Measurements from ENCODE around the gene HTR4. TPM values are rescaled to one million over a fixed set of nuclear protein-coding genes. Genes with fewer than 3 reads are reported as not detected.
"Not testable (repeated sequence)": the region's sequence is repeated elsewhere in the genome, so short reads cannot be mapped to it uniquely, and the experiment has no call there.

Gene HTR4
- total RNA-seq, 1 donor from 2014 or later = 1.2 TPM

DNA sequence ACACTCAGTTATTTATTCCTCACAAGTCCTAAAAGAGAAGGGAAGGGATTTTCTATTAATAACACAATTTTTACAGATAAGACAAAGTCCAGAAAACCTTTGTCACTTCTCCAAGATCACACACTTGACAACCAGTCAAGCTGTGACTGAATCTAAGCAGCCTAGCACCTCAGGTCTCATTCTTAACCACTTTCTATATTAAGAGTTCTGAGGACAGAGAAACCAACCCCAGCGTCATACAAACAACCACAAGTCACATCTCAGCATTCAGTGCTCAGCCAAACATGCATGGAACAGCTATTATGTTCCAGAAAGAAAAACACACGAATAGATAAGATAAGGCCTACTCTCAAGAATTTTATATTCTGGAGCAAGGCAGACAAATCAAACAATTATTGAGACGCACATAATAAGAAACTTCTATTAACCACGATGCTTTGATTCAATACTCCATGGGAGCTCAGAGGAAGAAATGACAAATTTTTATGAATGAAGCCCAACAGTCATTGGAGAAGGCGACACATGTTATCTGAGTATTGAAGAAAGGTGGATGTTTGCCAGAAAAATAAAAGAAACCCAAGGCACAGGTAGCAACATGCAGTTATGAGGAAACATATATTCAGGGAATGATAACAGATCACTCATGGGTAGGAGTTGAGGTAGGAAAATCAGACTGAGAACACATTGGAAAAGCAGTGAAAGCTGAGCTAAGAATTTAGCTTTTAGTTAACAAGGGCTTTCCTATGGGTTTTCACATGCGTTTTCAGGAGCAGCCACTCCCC, 113.1 kb downstream of the HTR4 start:
- DNase-seq (ENCODE audit: low spot score in 2 of 2) (no peak), FAIRE-seq (no peak)

DNA sequence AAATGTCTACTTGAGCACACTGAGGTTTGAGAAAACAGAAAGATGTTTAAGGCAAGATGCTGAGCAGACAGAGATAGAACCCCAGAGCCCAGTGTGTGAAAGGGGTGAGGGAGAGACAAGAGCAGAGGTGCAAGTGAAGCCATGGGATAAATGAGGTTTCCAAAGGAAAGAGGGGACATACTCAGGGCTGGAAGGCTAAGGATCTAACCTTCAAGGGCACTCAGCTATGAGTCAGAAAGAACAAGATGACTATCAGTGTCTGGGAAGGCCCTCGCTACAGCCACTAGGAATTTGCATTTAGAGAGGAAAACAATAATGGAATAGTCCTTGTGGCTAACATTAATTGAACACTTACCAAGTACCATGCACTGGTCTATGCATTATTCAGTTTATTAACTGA, 113.7 kb downstream of the HTR4 start:
- no peak for FAIRE-seq
- DNase-seq (ENCODE audit: low spot score in 2 of 2) = no peak

DNA sequence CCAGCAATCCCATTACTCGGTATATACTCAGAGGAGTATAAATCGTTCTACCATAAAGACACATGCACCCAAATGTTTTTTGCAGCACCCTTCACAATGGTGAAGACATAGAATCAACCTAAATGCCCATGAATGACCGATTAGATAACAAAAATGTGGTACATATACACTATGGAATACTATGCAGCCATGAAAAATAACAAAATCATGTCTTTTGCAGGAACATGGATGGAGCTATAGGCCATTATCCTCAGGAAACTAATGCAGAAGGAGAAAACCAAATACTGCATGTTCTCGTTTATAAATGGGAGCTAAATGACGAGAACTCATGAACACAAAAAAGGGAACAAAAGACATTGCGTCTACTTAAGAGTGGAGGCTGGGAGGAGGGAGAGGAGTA, 114.5 kb downstream of the HTR4 start:
- DNase-seq (ENCODE audit: low spot score in 2 of 2) (no peak), FAIRE-seq (no peak)

DNA sequence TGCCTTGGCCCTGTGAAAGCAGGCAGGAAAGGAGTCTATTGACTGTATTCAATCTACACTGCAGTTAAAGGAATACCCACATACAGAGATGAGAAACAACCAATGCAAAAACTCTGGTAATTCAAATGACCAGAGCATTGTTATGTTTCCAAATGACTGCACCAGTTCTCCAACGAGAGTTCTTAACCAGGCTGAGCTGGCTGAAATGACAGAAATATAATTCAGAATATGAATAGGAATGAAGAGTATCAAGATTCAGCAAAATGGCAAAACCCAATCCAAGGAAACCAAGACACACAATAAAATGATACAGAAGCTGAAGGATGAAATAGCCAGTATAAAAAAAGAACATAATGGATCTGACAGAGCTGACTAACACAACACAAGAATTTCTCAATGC, 119.1 kb downstream of the HTR4 start:
- no peak for FAIRE-seq
- DNase-seq (ENCODE audit: low spot score in 2 of 2) = no peak

DNA sequence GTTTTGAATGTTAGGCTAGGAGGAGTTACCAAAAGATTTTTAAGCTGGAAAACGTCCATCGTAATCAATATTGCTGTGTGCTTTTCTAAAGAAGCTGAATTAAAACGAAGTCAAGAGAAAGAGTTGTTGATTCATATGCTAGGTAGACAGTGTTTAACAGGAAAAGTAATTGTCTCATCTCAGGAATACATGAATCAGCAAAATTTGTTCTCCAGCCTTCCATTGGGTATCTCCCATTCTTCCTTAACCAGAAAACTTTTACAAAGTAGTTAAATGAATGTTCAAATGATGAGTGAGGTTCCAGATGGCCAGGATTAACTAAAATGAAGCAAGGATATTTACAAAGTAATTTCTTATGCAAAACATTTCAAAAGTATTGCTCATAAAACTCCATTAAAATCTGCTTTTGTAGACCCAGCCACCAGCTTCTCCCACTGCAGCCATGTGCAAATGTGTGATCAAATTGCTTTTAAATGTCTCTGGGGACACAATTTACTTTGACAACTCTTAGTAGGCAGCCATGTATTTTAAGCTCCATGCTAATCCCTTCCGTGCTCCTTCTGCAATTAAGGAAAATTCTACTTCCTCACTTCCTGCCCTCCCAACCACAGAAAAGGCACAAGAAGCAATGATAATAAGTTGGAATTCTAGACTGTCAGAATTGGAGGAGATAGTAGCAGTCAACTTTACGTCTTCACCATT, 121.2 kb downstream of the HTR4 start:
- no peak for FAIRE-seq
- DNase-seq (ENCODE audit: low spot score in 2 of 2) = no peak

DNA sequence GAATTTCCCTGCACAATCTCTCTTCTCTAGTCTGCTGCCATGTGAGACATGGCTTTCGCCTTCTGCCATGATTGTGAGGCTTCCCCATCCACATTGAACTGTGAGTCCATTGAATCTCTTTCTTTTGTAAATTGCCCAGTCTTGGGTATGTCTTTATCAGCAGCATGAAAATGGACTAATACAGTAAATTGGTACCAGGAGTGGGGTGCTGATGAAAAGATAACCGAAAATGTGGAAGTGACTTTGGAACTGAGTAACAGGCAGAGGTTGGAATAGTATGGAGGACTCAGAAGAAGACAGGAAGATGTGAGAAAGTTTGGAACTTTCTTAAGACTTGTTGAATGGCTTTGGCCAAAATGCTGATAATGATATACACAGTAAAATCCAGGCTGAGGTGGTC, 124.9 kb downstream of the HTR4 start:
- DNase-seq (ENCODE audit: low spot score in 2 of 2); FAIRE-seq: not testable (repeated sequence)

DNA sequence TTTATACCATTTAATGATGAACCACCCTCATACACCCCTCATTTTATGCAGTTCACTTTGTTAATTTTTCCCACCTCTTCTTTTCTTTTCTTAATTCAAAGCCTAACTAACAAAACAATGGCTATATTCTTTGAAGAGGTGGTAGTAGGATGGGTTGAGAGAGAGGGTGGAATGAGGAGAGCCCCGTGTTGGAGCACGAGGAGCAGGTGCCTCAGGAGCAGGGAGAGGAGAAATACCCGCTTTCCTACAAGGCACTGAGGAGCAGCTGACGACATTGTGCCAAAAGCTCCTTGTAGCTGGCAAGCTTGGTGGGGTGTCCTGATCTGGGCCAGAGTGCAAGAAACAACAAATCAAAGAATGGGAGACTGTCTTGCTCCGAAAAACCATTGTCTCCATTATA, 129.6 kb downstream of the HTR4 start:
- no peak for FAIRE-seq
- DNase-seq (ENCODE audit: low spot score in 2 of 2) = no peak

DNA sequence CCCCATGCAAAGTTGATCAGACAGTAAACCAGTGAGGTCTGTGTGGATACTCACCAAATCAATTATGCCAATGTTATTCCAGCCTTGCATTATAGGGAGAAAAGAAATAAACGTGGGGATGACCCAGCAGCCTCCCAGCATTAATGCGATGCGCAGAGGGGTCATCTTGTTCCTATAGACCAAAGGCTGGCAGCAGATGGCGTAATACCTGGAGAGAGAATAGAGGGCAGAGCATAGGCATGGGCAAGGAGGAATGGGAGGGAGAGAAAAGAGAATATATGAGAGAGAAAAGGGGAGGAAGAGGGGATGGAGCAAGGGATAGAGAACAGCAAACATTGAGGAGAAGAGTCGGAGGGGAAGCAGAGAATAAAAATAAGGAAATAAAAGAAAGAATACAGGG, 131.2 kb downstream of the HTR4 start:
- DNase-seq (ENCODE audit: low spot score in 2 of 2) = no peak

DNA sequence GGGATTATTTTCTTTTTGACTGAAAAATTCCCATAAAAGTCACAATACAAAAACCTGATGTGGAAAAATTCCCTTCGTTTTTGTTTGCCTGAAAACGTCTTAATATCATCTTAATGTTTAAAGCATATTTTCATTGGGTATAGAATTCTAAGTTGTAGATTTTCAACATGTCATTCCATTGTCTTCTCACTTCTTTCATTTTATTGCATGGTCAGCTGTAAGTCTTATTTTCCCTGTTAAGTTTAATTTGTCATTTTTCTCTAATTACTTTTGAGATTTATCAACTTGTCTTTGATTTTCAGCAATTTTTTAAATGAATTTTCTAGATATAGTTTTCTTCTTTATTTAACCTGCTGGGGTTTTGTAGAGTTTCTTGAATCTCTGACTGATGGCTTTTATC, 138.9 kb downstream of the HTR4 start:
- DNase-seq (ENCODE audit: low spot score in 2 of 2) (no peak), FAIRE-seq (no peak)

More for the DNA sequence above, 131.2 kb downstream of the HTR4 start:
- no peak for FAIRE-seq

DNA sequence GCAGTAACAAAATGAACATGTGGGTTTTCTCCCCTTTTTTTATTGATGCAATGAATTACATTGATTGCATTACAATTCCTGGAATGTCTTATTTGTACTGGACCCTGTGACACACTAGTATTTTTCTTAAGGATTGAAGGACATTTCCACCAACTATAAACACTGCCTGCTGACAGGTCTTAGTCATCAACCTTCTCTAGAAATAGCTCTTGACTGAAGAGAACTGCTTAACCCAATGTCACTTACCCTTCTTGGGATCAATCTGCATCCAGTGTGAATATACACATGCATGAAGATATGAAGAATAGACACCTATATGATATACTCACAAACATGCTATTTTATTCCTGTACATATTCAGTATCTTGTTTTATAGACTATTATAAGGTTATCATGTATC, 140.0 kb downstream of the HTR4 start:
- FAIRE-seq = no peak
- DNase-seq (ENCODE audit: low spot score in 2 of 2) = no peak

DNA sequence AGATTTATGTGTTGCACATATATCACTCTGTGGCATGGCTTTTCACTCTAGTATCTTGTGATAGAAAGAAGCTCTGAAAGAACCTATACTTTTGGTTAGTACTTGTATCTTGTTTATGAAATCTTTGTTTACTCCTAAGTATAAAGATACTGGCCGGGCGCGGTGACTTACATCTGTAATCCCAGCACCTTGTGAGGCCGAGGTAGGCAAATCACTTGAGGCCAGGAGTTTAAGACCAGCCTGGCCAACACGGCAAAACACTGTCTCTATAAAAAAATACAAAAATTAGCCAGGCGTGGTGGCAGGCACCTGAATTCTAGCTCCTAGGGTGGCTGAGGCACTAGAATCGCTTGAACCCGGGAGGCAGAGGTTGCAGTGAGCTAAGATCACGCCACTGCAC, 141.8 kb downstream of the HTR4 start:
- FAIRE-seq (no peak), DNase-seq (ENCODE audit: low spot score in 2 of 2) (no peak)

DNA sequence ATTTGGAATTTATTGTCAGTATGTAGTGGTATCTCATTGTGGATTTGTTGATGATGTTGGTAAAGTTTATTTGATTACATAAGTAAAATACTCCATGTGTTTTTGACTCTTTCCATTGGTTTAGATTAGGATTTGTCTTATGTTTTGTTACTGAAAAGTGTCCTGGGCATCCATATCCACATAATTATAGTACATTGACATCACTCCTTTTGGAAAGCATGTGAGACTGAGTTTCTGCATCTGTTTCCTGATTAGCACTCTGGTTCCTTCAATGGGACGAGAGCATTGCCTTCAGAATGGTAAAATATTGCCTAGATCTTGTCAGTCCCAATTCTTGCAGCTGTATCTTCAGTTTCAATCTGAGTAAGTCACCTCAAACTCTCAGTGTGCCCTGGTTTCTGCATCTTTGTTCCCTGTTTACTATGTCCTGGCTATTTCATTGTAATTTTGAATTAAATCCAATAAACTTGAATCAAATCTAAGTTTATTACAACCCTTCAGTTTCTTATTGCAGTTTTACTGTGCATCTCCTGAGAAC, 142.4 kb downstream of the HTR4 start:
- DNase-seq (ENCODE audit: low spot score in 2 of 2) (no peak), FAIRE-seq (no peak)

DNA sequence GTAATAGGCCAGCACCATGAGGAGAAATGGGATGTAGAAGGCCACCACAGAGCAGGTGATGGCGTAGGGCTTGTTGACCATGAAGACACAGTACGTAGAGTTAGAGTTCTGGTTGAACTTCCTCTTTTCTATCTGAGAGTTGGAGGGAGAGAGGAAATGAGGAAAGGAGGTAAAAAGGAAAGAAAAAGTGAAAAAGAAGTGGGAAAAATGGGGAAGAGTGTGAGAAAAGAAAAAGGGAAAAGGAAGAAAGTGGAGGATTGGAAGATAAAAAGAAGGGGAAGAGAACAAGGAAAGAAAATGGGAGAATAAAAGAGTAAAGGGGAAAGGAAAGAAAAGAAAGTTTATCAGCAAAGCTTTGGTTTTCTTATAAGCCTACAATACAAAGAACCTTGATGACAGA, 144.4 kb downstream of the HTR4 start:
- DNase-seq (ENCODE audit: low spot score in 2 of 2) = no peak
- no peak for FAIRE-seq

DNA sequence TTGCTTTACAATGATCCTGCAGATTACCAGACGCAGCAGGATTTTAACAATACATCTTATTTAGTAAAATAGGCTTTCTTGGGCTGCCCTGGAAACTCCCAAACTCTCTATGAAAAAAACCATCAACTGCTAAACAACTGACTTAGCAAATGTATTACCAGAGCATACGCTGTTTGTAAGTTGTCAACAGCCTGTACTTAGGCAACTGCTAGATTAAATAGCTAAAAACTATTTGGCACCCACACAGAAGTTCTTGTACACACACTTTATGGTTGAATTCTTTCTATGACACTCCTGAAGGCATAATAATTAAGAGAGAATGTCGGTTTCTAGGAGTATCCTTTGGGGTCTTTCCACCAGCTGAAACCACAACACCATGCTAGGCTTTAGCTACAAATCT, 146.7 kb downstream of the HTR4 start:
- DNase-seq (ENCODE audit: low spot score in 2 of 2) (no peak), FAIRE-seq (no peak)

DNA sequence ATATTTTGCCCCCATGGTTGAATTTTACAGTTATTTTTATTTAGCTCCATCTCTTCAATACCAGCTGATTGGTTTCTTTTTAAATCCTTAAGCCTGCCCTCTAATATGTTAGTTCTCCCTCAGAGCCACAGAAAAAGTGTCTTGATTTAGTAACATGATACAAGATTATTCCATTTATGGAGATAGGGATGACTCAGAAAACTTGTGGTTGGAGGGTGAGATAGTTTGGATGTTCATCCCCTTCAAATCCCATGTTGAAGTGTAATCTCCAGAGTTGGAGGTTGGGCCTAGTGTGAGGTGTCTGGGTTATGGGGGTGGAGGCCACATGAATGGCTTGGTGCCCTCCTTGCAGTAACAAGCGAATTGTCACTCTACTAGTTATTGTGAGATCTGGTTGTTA, 154.9 kb downstream of the HTR4 start:
- no peak for FAIRE-seq
- no peak for DNase-seq (ENCODE audit: low spot score in 2 of 2)

DNA sequence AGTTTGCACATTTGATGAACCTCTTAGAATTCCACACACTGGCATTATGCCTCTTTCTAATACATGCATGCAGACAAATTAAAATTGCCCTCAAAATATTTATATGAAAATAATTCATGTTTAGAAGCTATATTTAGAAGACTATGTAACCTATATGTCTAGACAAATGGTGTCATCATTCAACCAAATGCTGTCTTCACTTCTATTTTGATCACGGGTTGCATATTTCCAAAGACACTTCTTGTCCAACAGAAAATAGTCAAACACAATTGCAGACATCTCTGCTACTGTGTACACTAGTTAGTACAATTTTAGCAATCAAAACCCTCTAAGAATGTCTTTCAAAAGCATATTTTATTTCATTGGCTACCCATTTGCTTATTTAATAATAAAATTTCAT, 156.6 kb downstream of the HTR4 start:
- DNase-seq (ENCODE audit: low spot score in 2 of 2) (no peak), FAIRE-seq (no peak)

DNA sequence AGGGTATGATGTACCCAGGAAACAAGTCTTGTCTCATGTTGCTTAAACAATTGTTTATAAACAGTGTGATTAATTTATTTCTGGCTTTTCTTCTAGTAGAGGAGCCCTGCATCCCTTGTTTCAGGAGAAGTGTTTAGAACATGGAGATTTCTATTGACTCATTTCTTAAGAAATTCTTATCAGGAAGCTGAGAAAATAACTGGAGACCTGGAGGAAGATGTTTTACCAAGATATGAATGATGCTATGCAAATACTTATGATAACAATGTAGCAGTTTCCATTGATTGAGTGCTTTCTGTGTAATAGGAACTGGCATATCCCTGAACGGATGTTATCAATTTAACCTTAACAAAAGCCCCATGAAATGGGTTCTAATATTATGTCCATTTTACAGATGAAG, 162.0 kb downstream of the HTR4 start:
- FAIRE-seq = no peak
- DNase-seq (ENCODE audit: low spot score in 2 of 2) = no peak

DNA sequence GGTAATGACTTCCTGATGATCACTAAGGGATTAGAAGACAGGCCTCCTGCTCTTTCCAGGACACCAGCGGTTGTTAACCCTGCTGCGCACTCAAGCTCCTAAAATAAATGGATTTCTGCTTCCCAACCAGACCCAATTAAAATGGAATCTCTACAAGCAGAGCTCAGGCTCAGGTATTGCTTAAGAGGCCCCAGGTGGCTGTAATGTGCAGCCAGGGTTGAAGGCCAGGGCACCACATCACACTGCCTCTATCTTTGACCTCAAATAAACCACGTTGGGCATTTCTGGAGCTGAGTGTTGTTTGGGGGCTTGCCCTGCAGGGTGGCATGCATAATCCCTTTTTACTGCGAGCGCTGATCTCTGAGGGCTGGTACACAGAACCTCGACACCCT, 162.5 kb downstream of the HTR4 start:
- DNase-seq (ENCODE audit: low spot score in 2 of 2) (no peak), FAIRE-seq (no peak)

DNA sequence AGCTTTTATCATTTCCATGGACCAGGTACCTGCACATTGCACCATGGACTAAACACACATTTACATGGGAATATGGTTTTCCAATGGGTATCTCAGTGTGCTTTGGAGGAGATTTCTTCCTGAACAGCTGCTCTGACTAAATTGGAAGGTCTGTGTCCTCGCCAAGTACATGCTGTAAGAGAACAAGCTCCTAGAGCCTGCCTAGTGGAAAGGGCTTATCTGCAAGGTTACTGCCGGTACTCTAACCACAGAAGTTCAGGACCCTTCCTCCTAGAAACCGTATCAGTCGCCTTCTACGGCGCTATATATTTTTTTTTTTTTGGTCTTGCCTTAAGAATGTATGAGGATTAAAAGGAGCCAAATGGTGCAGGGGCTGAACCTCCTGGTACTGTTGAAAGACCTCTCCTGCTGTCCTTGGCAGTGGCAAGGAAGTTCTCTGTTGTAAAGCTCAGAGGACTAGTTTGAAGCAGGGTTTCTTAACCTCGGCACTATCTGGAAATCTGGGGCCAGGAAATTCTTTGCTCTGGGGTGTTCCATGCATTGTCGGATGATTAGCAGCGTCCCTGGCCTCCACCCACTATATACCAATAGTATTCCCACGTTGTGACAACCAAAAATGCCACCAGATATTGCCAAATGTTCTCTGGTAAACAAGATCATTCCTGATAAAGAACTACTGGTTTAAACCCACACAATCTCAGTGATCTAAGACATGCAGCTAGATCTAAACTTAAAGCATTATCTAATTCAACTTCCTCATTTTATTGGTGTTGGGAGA, 163.1 kb downstream of the HTR4 start:
- DNase-seq (ENCODE audit: low spot score in 2 of 2) (no peak), FAIRE-seq (no peak)

DNA sequence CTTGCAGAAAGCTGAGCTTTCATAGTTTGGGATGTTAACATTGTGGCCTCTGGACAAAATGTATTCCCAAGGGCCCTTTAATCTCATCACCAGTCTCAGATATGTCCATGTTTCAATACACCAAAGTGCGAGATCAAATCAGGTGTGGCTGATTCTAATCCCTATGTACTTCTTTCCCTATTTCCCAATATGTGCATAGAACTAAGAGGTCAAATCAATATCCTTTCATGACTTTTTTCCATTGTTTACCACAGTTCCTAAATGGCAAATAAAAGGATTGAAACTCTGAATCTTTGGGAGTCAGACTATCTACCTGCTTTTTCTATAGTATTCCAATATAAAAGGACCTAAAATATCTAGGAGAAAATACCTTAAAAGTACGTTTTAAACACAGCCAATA, 165.6 kb downstream of the HTR4 start:
- FAIRE-seq (no peak), DNase-seq (ENCODE audit: low spot score in 2 of 2) (no peak)

DNA sequence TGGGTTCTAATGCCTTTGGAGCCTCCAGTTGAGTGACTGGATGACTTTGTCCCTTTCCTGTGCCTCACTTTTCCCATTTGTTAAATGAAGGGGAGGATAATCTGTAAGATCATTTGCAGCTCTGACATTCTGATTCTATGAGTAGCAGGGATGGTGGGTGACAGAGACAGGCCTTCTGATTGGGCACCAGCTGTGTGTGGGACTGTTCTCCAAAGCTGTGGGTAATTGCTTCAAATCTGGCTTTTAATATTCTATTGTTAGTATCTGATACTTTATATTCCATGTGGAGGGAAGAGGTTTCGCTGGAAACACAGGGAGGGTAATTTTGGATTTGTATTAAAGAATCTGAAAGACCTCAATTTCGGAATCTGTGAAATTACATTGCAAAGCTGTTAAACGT, 167.9 kb downstream of the HTR4 start:
- no peak for FAIRE-seq
- DNase-seq (ENCODE audit: low spot score in 2 of 2) = no peak
